ENCODE measurements around the gene FANCC.

FANCC gene

DNA sequence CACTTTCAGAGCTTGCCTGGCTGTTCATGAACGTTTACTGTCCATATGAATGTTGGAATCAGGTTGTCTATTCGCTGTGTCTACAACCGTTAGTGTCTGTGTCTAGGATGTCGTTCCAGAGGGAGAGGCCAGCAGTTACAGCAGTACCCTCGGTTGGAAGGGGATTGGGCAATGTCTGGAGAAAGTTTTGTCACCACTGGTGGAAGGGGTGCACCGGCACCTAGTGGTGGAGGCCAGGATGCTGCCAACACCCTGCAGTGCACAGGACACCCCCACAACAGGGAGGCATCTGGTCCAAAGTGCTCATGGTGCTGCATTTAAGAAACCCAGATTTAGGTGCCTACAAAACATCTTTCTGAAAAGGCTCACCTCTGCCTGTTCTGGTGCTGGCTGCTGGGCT lies 220.7 kb downstream of the FANCC start:
- TF ChIP-seq, protein P1, sequence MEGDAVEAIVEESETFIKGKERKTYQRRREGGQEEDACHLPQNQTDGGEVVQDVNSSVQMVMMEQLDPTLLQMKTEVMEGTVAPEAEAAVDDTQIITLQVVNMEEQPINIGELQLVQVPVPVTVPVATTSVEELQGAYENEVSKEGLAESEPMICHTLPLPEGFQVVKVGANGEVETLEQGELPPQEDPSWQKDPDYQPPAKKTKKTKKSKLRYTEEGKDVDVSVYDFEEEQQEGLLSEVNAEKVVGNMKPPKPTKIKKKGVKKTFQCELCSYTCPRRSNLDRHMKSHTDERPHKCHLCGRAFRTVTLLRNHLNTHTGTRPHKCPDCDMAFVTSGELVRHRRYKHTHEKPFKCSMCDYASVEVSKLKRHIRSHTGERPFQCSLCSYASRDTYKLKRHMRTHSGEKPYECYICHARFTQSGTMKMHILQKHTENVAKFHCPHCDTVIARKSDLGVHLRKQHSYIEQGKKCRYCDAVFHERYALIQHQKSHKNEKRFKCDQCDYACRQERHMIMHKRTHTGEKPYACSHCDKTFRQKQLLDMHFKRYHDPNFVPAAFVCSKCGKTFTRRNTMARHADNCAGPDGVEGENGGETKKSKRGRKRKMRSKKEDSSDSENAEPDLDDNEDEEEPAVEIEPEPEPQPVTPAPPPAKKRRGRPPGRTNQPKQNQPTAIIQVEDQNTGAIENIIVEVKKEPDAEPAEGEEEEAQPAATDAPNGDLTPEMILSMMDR (IDR thresholded peaks at IDR 0.05; ENCODE audit: low read depth, low read length) = no peak
- in situ Hi-C loops (cut with HindIII; ENCODE audit: low sequenced_read_pairs) = no loop called here
- DNase-seq (ENCODE audit: low read depth, low spot score) = no peak
- no peak overlapping the region for H3K4me3 ChIP-seq (ENCODE audit: low read depth, low read length)

DNA sequence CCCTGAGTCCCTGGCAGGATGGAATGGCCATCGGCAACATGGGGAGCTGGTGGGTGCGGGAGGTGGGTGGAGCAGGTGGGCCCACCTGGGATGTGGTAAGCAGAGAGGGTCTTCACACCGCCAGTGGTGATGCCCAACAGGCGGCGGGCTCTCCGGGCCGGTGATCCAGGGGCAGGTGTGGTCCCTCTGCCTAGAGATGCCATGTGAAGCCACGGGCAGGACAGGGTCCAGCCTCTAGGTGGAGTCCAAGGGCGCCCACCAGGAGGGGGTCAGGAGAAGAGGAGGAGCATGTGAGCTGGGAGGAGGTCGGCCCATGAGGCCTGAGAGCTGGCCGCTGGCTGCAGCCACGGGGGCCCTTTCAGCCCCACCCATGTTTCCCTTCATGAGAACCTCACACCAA lies 221.1 kb downstream of the FANCC start:
- TF ChIP-seq, protein P1 (IDR thresholded peaks at IDR 0.05; ENCODE audit: low read depth, low read length) = peak; percentile 4
- in situ Hi-C loops (cut with HindIII; ENCODE audit: low sequenced_read_pairs) = no loop called here
- DNase-seq (ENCODE audit: low read depth, low spot score) = no peak
- H3K4me3 ChIP-seq (ENCODE audit: low read depth, low read length) = no peak overlapping the region

DNA sequence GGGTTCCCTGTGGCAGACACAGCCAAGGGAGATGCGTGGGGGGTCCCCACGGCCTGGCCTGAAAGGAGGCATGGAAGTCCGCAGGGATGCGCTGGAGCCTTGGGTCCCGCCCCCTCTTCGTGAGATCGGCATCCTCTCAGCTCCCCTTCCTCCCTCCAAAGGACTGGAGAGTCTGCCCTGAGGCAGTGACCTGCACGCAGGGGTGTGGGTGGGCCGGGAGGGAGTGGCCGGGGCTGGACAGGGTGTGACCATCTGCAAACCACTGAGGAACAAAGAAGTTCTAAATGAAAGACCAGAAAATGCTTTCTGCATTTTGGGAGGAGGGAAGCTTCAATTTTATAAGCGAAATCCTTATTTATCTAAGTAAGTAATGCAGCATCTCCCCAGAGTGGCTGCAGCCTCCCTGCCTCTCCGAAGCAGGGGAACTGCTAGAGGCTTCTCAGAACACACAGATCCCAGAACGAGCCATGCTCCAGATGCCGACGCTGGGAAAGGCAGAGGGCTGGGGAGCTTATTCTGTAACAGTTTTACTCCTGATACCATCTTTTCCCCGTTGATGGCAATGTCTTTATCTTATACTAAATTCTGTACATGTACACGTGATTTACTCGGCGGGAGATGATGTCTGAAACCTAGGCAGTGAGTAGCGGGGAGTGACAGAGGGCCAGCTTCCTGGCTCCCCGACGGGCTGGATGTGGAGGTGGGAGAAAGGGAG lies 221.7 kb downstream of the FANCC start:
- no peak for DNase-seq (ENCODE audit: low read depth, low spot score)
- TF ChIP-seq, protein P1 (IDR thresholded peaks at IDR 0.05; ENCODE audit: low read depth, low read length) = no peak
- H3K4me3 ChIP-seq (ENCODE audit: low read depth, low read length) = no peak overlapping the region
- in situ Hi-C loops (cut with HindIII; ENCODE audit: low sequenced_read_pairs) = no loop called here

DNA sequence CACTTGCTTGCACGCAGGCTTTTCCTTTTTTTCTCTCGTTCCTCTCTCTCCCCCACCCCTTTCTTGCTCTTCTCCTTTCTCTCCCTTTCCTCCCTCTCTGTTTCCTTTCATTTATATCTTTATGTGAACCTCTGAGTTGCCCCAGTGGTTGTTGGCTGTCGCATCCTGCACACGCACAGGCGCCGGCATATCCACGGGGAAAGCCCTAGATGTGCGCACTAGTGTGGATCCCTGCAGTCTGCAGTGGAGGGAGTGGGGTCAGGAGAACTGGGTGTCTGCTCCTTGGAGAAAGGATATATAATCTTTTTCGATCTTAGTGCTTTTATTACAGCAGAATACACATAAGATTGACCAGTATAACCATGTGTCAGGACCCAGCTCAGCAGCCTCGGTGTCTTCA lies 223.5 kb downstream of the FANCC start:
- in situ Hi-C loops (cut with HindIII; ENCODE audit: low sequenced_read_pairs) = no loop called here
- H3K4me3 ChIP-seq (ENCODE audit: low read depth, low read length) = no peak overlapping the region
- DNase-seq (ENCODE audit: low read depth, low spot score) = no peak
- TF ChIP-seq, protein P1 (IDR thresholded peaks at IDR 0.05; ENCODE audit: low read depth, low read length) = no peak

DNA sequence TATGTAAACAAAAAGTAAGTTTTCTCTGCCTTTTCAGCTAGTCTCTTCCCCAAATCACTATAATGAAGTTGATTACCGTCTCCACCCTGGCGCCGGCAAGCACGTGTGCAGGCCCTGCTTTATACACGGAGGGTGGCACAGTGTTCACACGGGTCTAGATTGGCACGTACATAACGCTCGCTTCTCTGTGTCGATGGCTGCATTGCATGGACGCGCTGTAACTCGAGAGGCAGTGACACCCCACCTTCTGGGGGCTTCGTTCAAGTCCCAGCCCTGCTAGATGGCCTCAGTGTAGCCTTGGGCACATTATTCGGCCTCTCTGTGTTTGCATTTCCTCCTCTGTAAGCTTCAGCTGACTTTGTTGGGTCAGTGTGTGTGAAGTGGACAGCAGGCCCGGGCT lies 223.9 kb downstream of the FANCC start:
- in situ Hi-C loops (cut with HindIII; ENCODE audit: low sequenced_read_pairs) = no loop called here
- H3K4me3 ChIP-seq (ENCODE audit: low read depth, low read length) = no peak overlapping the region
- TF ChIP-seq, protein P1 (IDR thresholded peaks at IDR 0.05; ENCODE audit: low read depth, low read length) = no peak
- DNase-seq (ENCODE audit: low read depth, low spot score) = no peak

DNA sequence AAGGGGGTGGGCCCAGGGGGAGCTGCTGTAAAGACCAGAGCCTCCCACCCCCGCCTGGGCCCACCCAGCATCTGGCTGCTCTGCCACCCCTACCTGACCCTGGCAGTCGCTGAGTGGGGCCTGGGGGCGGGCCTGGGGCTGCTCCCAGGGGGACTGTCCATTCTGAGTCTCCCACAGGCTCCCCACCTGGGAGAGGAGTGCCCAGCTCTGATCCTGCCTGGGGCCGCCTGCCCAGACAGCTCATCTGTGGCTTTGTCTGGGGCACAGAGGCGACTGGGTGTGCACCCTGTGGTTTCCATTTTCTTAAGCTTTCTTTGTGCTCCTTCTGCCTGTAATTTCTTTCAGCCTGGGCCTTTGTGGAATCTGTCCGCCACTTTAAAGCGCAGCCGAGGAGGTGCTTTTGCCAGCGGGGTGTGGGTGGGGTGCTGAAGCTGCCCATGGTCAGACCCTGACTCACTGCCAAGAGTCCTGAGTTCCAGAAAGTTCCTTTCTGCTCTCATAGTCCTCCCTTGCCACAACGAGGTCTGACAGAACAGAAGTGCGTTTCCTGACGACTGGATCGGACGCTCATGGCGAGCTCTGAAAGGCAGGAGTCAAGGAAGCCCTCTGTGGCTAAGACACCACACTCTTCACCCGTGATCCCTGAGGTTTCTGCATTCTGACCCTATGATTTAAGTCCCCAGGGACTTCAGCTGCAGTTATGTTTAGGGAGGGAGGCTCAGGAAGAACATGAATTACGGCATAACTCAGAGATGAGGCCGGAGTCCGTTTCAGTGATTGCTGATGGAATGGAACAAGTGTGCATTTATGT lies 225.0 kb downstream of the FANCC start:
- no peak overlapping the region for H3K4me3 ChIP-seq (ENCODE audit: low read depth, low read length)
- TF ChIP-seq, protein P1 (IDR thresholded peaks at IDR 0.05; ENCODE audit: low read depth, low read length) = no peak
- in situ Hi-C loops (cut with HindIII; ENCODE audit: low sequenced_read_pairs) = no loop called here
- DNase-seq (ENCODE audit: low read depth, low spot score) = peak; percentile 99

Measured in astrocyte of the spinal cord (primary cell).